GM21619 (cell line): Measurements from ENCODE around the gene DLGAP1.
"Not testable (repeated sequence)": the region's sequence is repeated elsewhere in the genome, so short reads cannot be mapped to it uniquely, and the experiment has no call there.

Experiments
- ATAC-seq: cut with Tn5 transposase; IDR thresholded peaks from one replicate; pipeline ENCODE4 v1.9.1; 2021; ENCODE audit not compliant: unreplicated experiment

DLGAP1 gene

DNA sequence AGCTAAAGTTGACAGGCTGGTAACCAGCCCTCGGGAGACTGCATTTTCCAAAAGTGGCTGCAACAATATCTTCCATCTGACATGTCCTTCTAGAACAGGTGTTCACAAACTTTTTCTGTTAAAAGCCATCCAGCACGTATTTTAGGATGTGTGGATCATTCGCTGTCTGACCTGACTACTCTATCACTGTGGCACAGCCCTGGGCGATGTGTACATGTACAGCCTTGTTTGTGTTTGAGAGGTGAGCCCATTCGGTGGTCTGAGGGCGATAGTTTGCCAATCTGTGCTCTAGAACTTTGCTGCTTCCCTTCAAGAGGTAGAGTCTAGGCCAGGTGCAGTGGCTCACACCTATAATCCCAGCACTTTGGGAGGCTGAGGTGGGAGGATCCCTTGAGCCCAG, 839.0 kb downstream of the DLGAP1 start:
- no peak for ATAC-seq

DNA sequence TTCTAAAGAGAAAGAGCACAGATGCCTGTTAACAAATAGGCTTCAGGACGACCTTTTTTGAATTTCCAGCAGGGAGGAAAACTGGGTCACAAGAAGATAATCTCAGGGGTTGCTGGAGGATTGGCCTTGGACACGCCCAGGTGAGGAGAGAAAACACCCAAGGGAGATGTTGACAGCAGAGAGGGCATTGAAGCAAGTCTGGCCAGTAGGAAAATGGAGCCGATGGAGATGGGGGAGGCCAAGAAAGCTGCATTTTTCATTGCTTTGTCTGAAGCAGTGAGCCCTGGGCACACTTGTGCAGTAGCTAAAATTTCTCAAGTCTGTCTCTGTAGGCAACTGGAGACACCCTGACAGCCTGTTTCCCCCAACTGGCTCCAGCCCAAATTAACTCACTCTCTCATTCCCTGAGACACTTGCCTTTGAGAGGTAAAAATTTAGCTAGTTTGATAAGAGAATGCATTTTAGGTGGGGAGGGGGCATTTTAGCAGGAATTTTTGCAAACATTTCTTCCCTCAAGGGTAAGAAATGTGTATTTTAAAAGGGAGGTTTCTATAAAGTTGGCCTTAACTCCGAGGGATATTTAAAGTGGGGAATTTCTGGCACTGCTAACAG, 839.6 kb downstream of the DLGAP1 start:
- ATAC-seq, result no peak

DNA sequence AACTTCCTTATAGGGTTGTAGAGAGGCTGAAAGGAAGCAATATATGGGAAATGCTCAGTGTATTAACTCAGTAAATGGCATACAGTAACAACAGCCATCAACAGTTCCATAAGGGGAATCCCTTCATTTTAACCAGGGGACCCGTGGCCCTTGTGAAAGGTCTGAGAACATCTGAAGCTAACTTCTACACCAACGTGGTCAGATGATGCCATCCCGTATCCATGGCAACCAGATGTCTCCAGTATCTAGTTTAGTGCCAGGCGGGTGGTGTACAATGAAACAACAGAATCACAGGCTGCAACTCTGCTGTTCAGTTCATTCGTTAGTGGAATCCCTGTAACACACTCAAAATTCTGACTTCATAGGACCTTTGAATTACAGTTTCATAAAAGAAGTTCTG, 842.8 kb downstream of the DLGAP1 start:
- no peak for ATAC-seq

DNA sequence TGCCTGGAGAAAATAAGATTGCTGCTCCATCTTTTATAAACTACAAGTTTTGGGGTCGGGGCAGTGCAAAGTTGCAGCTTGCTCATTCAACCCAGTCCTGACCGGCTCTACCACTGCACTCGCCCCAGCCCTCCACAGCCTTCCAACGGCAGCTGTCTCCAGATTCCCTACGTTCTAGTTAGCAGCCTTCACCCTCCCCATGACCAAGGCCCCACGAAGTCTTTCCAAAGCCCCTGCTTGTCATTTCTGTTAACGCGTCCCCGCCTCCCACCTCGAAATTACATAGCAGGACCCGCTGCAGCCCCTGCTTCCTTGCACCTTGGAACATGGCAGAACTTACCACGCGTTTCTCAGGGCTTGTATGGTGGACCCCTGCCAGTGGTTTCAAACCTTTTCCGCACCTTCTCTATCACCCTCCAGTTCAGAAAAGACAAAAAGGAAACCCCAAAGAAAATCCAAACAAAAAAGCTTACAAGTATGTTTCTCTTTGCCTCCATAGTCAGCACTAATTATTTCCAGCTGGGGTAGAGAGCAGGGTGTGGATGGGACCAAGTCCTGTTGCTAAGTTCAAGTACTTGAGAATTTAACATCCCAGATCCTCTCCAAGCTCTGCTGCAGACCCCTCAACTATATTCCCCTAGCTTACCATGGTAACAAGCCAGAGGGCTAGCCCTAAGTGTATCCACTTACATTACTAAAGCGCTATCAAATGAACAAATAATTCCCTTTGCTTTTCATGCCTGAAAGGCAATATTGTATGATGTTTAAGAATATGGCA, 843.6 kb downstream of the DLGAP1 start:
- no peak for ATAC-seq

DNA sequence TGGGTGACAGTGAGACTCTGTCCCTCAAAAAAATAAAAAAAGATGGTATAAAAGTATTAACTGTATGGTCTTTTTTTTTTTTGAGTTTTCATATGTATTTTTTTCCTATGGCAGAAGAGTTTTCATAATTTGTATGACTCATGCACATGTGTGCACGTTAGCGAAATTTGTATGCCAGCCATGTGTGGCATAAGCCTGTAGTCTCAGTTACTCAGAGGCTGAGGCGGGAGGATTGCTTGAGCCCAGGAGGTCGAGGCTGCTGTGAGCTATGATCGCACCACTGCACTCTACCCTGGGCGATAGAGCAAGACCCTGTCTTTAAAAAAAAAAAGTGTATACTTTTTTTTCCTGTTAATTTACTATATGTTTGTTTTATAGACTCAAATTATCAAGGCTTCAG, 844.3 kb downstream of the DLGAP1 start:
- no peak for ATAC-seq

DNA sequence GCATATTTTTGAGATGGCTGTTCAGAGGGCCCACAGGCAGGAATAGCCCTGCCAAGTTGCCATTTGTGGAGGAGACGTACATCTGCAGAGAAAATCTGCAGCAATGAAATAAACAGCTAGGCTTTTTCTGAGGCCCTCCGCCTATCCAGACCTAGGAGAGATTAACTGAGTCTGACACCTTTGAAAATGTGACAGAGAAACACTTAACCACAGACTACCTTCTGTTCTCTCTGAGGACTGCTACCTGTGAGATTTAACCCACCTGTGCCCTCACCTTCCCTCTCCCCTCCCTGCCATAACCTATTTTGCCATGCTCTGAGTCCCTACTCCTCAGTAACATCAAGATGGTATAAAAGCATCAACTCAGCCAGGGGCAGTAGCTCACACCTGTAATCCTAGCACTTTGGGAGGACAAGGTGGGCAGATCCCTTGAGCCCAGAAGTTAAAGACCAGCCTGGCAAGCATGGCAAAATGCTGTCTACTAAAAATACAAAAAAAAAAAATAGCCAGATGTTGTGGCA, 844.9 kb downstream of the DLGAP1 start:
- ATAC-seq, result no peak

DNA sequence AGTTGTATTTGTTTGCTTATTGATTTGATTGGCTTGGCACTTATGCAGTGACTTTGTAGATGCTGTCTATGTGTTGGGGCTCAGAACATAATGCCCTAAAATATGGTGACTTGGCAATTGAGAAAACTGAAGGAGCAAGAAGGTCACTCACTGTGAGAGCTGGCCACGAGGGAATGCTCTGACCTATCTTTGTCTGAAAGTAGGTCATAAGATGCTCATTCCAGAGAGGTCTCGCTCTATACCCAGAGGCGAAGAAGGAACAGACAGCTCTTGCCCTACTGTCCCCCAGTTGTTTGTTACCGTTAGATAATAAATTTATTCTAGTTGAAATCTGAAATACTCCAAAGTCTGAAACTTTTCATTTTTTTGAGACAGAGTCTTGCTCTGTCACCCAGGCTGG, 846.6 kb downstream of the DLGAP1 start:
- ATAC-seq, result no peak

DNA sequence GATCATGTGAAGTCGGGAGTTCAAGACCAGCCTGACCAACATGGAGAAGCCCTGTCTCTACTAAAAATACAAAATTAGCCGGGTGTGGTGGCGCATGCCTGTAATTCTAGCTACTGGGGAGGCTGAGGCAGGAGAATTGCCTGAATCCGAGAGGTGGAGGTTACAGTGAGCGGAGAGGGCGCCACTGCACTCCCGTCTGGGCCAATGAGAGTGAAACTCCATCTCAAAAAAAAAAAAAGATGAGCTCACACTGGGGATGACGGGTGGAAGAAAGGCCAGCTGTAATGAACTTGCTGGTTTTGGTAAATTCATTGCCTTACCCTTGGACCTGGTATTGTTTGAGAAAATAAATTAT, 847.0 kb downstream of the DLGAP1 start:
- ATAC-seq, result not testable (repeated sequence)

DNA sequence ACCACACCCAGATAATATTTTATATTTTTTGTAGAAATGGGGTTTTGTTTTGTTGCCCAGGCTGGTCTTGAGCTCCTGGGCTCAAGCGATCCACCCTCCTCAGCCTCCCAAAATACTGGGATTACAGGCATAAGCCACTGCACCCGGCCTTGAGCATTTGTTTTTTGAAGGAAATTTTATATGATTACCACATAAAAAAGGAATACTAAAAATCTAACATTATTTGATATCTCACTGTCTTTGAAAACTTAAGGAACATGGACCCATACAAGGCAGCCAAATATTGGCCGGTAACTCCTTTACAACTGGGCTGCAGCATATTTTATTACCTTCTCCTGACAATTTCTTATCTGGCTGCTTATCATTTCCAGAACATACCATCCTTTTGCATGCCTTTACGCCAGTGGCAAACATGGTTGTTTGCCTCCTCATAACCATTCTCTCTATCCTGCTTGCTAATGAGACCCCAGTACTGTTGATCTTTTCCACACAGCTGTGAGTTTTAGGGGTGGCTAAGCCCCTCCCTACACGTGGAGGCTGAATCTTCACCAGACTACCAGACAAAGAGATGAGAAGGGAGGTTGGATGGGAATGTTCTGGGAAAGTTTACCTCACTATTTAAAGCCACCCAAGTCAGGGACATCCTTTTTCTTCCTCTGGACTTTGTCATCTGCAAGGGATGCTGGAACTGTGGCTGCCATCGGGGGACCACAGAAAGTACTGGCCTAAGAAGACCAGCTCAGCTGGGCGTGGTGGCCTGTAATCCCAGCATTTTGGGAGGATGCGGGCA, 847.6 kb downstream of the DLGAP1 start:
- no peak for ATAC-seq

DNA sequence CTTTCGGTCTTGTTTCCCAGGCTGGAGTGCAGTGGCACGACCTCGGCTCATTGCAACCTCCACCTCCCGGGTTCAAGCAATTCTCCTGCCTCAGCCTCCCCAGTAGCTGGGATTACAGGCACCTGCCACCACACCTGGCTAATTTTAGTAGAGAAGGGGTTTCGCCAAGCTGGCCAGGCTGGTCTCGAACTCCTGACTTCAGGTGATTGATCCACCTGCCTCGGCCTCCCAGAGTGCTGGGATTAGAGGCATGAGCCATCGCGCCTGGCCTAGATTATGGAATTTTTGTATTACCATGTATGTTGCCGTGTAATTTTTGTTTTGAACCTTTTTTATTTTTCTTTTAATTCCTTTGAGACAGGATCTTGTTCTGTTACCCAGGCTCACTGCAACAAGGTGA, 848.2 kb downstream of the DLGAP1 start:
- ATAC-seq, result not testable (repeated sequence)

DNA sequence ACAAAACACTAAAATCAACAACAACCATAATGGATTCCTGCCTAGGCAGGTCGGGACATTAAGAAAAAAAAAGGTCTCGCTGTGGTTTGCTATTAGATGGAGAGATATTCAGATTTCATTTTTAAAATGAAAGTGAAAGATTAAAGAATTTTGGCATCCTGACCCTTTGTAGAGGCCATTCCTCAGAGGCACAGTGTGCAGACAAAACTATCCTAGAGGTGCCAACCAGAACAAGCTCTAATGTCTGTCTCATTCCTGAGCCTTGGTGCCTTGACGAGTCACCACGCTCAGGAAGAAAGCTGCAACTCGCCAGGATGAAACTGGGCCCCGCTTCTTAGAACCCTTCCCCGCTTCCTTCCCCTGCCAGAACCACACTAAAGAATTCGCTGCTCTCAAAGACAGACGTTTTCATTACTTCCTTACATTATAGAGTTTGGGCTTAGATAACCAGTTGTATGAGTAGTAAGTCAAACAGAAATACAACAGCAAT, 849.1 kb downstream of the DLGAP1 start:
- ATAC-seq, result no peak

DNA sequence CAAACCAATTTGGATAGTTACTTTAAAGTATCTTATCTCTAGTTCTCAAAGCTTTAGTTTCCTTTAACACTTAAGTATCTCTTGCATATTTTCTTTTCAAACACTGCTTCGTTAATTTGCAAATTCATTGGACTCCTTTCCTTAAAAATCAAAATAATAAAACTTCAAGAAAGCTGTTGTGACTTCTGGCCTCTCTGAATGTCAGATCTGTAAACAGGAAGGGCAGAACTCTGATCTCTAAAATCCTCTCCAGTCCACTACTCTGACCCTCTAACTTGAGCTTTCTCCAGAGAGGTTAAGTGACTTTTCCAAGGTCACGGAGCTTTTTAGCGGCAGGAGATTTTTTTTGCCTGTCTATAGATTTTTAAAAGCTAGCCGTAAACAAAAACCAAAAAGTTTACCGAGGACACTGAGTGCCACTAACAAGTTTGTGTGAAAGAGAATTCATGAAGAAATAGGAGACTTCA, 849.6 kb downstream of the DLGAP1 start:
- ATAC-seq, result no peak

DNA sequence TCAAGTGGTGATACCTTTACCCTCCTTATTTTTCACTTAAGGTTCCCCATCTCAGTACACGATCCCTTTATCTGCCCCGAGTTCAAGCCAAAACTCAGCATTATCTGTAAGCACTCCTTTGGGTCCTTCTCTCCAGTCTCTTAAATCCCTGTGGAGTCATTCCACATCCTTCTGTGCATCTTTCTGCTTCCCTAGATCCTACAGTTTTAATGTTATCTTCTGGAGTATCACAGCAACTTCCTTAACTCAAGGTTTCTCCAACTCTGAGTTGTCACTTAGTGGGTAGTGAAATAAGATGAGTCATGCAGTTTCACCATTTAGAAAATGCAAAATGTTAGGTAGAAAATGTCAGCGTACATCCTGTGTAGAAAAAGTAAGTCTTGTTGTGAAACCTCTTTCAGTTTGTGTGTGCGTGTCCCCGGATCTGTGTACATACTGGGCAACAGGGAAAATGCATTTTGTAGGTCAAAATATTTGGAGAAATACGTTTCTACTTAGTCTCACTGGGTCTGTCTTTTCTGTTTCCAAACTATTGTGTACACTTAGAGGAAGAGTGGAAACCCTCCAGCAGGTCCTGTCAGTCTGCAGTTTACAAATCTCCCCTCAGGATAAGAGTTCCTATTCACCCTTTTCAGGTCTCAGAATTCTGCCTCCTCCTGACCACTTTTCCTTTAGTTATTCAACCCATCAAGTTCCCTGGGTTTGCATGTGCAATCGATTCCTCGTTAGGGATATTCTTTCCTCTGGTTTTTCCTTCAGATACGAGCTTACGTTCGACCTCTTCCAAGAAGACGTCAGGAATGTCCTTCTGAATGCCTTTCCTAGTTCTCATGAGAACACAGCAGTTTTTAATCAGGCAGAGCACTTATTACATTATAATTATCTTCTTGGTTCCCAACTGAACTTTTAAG, 850.4 kb downstream of the DLGAP1 start:
- peak; percentile 89 for ATAC-seq

DNA sequence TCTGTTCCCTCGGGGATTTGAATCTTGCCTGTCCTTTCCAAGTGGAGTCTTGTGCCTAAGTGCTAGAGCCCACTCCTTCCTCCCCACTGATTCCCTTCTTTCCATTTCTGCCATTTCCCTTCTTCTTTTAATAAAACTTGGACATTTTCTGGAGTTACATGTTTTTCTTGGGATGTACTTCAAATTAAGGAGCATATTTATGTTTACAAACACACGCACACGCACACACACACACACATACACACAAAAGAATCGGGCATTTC, 850.9 kb downstream of the DLGAP1 start:
- no peak for ATAC-seq

DNA sequence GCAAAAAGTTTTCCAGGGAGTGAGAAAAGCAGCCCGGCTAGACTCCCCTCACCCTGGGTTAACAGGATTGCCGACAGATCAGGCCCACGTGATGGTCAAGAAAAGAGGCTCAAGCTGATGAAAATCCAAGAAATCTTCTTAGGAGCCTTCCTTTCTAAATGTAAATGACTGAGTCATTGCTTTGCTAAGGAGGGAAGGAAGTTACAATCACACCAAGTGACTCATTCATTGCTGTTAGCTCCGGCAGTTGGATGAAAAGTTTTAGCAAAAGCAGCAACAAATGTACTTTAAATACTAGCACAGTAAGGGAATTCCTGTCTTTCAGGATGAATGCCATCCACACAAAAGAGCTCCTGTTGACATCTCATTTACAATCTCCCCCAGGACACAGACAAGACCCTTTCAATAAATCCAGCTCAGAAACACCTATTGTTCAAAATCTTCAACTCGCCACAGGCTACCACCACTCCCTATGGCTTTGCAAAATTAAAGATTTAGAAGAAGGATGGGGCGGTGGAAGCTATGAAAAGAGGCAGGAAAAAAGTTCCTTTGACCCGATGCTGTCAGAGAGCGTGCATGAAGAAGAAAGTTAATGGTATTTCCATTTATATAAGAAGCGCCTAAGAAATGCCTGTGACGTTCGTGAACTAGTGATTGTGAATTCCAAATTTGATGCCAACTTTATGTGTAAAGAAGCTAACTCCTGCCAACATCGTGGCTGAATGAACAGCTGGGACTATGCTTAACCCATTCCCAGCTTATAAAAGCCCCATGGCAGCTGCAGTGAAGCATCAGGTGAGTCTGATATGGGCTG, 851.5 kb downstream of the DLGAP1 start:
- no peak for ATAC-seq

DNA sequence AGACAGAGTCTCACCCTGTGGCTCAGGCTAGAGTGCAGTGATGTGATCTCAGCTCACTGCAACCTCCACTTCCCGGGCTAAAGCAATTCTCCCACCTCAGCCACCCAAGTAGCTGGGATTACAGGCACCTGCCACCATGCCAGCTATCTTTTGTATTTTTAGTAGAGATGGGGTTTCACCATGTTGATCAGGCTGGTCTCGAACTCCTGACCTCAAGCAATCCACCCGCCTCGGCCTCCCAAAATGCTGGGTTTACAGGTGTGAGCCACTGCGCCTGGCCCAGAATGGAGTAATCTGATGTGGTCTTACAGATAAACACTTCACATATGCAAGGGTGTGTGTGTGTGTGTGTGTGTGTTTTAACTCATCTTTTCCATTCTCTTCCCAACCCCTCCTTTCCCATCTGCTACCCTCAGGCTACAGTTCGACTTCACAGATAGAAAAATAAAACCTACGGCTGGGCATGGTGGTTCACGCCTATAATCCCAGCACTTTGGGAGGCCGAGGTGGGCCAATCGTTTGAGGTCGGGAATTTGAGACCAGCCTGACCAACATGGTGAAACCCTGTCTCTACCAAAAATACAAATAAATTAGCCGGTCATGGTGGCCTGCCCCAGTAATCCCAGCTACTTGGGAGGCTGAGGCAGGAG, 853.9 kb downstream of the DLGAP1 start:
- ATAC-seq, result not testable (repeated sequence)

DNA sequence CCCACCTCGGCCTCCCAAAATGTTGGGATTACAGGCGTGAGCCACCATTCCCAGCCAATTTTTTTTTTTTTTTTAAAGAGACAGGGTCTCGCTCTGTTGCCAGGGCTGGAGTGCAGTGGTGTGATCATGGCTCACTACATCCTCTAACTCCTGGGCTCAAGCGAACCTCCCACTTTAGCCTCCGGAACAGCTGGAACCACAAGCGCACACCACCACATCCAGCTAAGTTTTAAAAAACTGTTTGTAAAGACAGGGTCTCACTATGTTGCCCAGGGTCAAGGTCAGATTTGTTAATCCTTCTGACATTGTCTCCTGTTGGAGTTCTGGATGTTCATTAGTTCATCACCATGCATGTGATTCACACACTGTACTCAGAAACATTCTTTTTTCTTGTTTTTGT, 855.2 kb downstream of the DLGAP1 start:
- ATAC-seq, result no peak

DNA sequence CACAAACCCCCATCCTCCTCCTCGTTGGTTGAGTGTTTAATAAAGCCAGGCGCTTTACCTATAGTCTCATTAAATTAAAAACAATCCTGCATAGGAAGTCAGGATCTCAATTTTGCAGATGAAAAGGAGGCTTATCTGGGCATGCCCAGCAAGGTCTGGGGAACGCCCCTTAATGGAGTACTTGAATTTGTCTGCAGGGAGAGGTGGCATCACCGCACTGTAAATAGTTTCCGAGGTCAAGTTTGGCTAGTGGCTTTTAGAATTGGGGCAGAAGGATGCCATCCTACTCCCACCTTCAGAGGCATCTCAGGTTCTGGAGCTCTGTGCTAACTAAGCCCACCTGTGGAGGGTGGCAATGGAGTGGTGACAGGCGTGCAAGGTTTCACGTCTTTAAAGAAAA, 855.9 kb downstream of the DLGAP1 start:
- no peak for ATAC-seq

DNA sequence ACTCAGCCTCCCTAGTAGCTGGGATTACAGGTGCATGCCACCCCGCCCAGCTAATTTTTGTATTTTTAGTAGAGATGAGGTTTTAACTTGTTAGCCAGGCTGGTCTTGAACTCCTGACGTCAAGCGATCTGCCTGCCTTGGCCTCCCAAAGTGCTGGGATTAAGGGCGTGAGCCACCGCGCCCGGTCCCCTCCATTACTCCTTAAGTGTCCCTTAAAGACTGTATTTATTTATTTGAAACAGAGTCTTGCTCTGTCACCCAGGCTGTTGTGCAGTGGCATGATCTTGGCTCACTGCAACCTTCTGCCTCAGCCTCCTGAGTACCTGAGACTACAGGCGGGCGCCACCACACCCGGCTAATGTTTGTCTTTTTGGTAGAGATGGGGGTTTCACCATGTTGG, 856.5 kb downstream of the DLGAP1 start:
- ATAC-seq, result no peak
